ENCODE measurements around the gene SAMD4A.

The SAMD4A gene

DNA sequence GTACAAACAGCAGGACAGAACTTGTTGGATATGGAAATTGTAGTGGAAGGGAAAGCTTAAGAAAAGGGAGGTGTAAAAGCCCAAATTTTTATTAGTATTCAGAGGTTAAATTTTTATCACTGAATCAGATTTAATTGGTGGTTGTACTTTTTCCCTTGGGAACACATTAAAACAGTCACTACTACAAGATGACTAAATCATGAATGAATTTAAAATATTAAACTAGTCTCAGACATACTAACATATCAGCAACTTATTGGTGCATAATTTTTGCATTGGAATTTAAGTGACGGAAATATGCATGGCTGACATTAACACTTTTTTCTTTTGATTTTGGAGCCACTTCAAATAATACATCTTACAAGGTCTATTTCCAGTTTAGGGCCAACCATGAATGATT is 27.6 kb downstream of the SAMD4A start:
- no peak overlapping the region for H2AFZ ChIP-seq (ENCODE audit: low read depth, low read length, severe bottlenecking)
- H4K20me1 ChIP-seq (ENCODE audit: low read depth, low read length): no peaks in the 10 kb centered on the region
- H3F3A ChIP-seq (ENCODE audit: insufficient read depth): no peaks in the 10 kb centered on the region
- H3K4me2 ChIP-seq (ENCODE audit: low read depth, low read length, poor library complexity, severe bottlenecking): no peak overlapping the region
- TF ChIP-seq EZH2phosphoT487 (conservative IDR thresholded peaks at IDR 0.05; ENCODE audit: low read length): no peak
- TF ChIP-seq, protein P1, sequence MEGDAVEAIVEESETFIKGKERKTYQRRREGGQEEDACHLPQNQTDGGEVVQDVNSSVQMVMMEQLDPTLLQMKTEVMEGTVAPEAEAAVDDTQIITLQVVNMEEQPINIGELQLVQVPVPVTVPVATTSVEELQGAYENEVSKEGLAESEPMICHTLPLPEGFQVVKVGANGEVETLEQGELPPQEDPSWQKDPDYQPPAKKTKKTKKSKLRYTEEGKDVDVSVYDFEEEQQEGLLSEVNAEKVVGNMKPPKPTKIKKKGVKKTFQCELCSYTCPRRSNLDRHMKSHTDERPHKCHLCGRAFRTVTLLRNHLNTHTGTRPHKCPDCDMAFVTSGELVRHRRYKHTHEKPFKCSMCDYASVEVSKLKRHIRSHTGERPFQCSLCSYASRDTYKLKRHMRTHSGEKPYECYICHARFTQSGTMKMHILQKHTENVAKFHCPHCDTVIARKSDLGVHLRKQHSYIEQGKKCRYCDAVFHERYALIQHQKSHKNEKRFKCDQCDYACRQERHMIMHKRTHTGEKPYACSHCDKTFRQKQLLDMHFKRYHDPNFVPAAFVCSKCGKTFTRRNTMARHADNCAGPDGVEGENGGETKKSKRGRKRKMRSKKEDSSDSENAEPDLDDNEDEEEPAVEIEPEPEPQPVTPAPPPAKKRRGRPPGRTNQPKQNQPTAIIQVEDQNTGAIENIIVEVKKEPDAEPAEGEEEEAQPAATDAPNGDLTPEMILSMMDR (IDR thresholded peaks at IDR 0.05; ENCODE audit: insufficient read depth, low read length, poor library complexity, severe bottlenecking): no peak
- H3K4me3 ChIP-seq (ENCODE audit: insufficient read depth, low read length, poor library complexity, severe bottlenecking): no peak overlapping the region
- H3K27me3 ChIP-seq (ENCODE audit: low read length): no peaks in the 10 kb centered on the region
- no peak overlapping the region for H3K27ac ChIP-seq (ENCODE audit: low read depth, low read length)
- no peak overlapping the region for H3K9ac ChIP-seq (ENCODE audit: low read length)
- no peaks in the 10 kb centered on the region for H3K36me3 ChIP-seq (ENCODE audit: low read length)
- no peaks in the 10 kb centered on the region for H3K79me2 ChIP-seq (ENCODE audit: insufficient read depth, low read length)
- H3K9me3 ChIP-seq (ENCODE audit: insufficient read depth, low read length): no peaks in the 10 kb centered on the region
- no peaks in the 10 kb centered on the region for H3K9me2 ChIP-seq (replicated peaks; ENCODE audit: insufficient read depth, low read length)

DNA sequence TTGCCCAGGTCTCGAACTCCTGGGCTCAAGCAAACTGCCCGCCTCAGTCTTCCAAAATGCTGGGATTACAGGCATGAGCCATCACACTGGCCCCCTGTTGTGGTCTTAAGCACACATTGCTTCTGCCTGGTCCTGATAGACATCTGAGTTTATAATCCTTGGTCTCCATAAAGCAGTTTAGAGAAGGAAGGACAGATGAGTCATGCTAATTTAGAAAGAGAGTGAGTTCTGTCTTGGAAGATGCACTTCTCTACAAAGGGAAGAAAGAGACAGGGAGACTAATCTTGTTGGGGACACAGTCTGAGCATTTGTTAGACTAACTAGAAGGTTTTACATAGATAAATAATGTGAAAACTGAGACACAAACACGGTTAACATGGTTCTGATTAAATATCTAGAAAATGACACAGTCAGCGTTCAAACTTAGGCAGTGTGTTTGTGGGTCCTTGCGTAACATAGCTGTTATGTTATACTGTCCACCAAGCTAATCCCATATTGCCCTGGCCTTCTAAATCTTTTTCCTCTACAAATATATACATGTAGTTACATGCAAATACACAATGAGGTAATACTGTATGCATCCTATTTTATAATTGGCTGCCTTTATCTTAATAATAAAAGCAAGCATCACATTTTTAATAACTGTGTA is 31.0 kb downstream of the SAMD4A start:
- Histone ChIP-seq H3F3A (ENCODE audit: insufficient read depth) (no peaks in the 10 kb centered on the region), H3K4me3 (ENCODE audit: insufficient read depth, low read length, poor library complexity, severe bottlenecking) (no peak overlapping the region), H4K20me1 (ENCODE audit: low read depth, low read length) (no peaks in the 10 kb centered on the region), H3K27me3 (ENCODE audit: low read length) (no peaks in the 10 kb centered on the region), H3K9me3 (ENCODE audit: insufficient read depth, low read length) (no peaks in the 10 kb centered on the region), H3K9me2 (replicated peaks; ENCODE audit: insufficient read depth, low read length) (no peaks in the 10 kb centered on the region), H3K9ac (ENCODE audit: low read length) (no peak overlapping the region), H3K4me2 (ENCODE audit: low read depth, low read length, poor library complexity, severe bottlenecking) (no peak overlapping the region), H2AFZ (ENCODE audit: low read depth, low read length, severe bottlenecking) (no peak overlapping the region), H3K36me3 (ENCODE audit: low read length) (no peaks in the 10 kb centered on the region), H3K27ac (ENCODE audit: low read depth, low read length) (no peak overlapping the region), H3K79me2 (ENCODE audit: insufficient read depth, low read length) (no peaks in the 10 kb centered on the region)
- TF ChIP-seq, protein P1 (IDR thresholded peaks at IDR 0.05; ENCODE audit: insufficient read depth, low read length, poor library complexity, severe bottlenecking): no peak
- TF ChIP-seq EZH2phosphoT487 (conservative IDR thresholded peaks at IDR 0.05; ENCODE audit: low read length): no peak

DNA sequence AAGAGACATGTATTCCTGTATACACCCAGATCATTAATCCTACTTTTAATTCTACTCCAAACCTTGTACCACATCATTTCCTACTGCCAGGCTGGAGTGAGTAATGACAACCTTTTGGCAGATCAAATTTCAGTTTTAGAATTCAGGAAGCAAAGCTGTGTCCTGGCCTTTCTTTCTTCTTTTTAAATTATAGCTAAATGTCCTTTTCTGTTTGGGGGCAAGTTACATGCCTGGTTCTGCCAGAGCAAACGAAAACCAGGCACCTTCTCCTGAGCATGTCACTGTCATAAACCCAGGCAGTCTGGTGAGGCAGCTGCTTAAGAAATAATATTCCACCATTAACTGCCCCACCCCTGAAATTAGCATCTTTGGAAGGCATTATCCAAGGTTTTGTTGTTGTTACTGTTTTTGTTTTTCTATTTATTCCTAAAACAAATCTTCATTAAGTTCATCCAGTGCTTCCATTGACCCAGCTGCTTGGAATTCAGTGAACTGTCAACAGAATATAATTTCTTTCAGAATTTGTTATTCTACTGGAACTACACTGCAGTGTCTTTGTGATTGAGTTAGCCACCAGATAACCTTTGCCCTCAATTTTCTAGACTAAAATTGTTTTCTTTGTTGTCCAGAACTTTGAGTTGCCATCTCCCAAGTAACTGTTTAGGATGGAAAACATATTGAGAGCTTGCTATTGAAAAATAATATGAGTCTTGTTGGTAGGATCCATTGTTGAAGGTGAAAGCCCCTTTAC is 33.2 kb downstream of the SAMD4A start:
- Histone ChIP-seq H3K9me3 (ENCODE audit: insufficient read depth, low read length) (no peaks in the 10 kb centered on the region), H3K79me2 (ENCODE audit: insufficient read depth, low read length) (no peaks in the 10 kb centered on the region), H3K9me2 (replicated peaks; ENCODE audit: insufficient read depth, low read length) (no peaks in the 10 kb centered on the region), H3F3A (ENCODE audit: insufficient read depth) (no peaks in the 10 kb centered on the region), H3K4me2 (ENCODE audit: low read depth, low read length, poor library complexity, severe bottlenecking) (no peak overlapping the region), H3K9ac (ENCODE audit: low read length) (no peak overlapping the region), H3K27ac (ENCODE audit: low read depth, low read length) (no peak overlapping the region), H4K20me1 (ENCODE audit: low read depth, low read length) (no peaks in the 10 kb centered on the region), H2AFZ (ENCODE audit: low read depth, low read length, severe bottlenecking) (no peak overlapping the region), H3K36me3 (ENCODE audit: low read length) (no peaks in the 10 kb centered on the region), H3K4me3 (ENCODE audit: insufficient read depth, low read length, poor library complexity, severe bottlenecking) (no peak overlapping the region), H3K27me3 (ENCODE audit: low read length) (no peaks in the 10 kb centered on the region)
- TF ChIP-seq EZH2phosphoT487 (conservative IDR thresholded peaks at IDR 0.05; ENCODE audit: low read length): no peak
- TF ChIP-seq, protein P1 (IDR thresholded peaks at IDR 0.05; ENCODE audit: insufficient read depth, low read length, poor library complexity, severe bottlenecking): no peak

All from SU-DHL-6 (cell line).